DOHH2 (cell line): ENCODE results near the gene FBXL12.

Experiments used
- CTCF ChIP-seq: fragments of 200-600 bp; sonication (generic); IDR thresholded peaks from one replicate; pipeline ENCODE4 v1.5.1; 2014; ENCODE audit warnings: antibody characterized with exemption, mild to moderate bottlenecking, low read depth, low read length; ENCODE audit not compliant: poor library complexity, severe bottlenecking
- EZH2phosphoT487 ChIP-seq: fragments of 200-600 bp; sonication (generic); IDR thresholded peaks from 2 replicates; pipeline ENCODE4 v1.6.1; 2017; ENCODE audit warnings: borderline replicate concordance, mild to moderate bottlenecking, antibody characterized with exemption, low read length, moderate library complexity, mixed read lengths

- TF ChIP-seq CTCF (no peak), EZH2phosphoT487 (no peak)
Observed at GRCh38 chr19:9818175-9818733, 625 bp downstream of the FBXL12 start.
